Stimulated activated CD8-positive, alpha-beta memory T cell treated with anti-CD3 and anti-CD28 coated beads, Interleukin-12 subunit alpha, Interleukin-12 subunit beta, amount 100 ng/mL, for 24 hours (primary cell): Measurements from ENCODE around the gene ECI2.
"Not testable (repeated sequence)": the region's sequence is repeated elsewhere in the genome, so short reads cannot be mapped to it uniquely, and the experiment has no call there.

Experiments used
- DNase-seq: peaks from one replicate; pipeline ENCODE4 v3.0.0-alpha.2; 2020; ENCODE audit errors: extremely low read depth

ECI2 gene

DNA sequence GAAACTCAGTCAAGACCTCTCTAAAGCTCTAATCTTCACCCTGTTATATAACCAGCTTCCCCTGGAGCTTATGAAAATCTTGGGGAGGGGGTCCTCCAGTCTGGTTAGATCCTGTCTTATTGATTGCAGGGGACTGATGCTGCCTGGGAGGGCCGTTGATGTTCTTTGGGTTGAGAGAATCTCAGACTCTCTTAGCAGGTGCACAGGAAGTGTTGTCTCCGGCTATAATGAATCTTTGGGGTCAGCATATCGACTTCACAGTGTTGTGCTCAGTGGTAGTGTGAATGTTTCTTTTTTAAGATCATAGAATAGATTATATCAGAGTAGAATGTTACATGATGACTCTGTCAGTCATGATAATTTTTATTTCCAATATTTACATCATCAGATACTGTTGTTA, 2.8 kb upstream of the ECI2 start:
- DNase-seq: no peak

DNA sequence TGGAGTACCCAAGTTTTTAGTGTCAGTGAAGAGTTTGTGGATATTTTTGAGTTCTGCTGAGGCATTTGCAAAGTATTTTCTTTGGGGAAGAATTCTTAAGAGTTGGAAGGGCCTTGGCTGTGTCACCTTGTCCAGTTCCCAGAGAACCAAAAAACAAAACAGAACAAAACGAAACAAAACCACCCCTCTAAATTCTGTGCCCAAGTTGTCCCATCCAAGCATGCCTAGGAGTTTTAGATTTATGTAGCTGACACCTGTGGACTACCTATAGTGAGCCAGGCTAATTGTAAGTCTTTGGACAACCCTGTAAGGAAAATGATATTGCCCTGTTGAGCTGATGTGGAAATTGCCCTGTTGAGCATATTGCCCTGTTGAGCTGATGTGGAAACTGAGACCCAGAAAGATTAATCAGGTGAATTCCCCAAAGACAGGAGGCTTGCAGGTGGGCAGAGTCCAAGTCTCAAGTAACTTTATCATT, 1.0 kb upstream of the ECI2 start:
- no peak for DNase-seq

DNA sequence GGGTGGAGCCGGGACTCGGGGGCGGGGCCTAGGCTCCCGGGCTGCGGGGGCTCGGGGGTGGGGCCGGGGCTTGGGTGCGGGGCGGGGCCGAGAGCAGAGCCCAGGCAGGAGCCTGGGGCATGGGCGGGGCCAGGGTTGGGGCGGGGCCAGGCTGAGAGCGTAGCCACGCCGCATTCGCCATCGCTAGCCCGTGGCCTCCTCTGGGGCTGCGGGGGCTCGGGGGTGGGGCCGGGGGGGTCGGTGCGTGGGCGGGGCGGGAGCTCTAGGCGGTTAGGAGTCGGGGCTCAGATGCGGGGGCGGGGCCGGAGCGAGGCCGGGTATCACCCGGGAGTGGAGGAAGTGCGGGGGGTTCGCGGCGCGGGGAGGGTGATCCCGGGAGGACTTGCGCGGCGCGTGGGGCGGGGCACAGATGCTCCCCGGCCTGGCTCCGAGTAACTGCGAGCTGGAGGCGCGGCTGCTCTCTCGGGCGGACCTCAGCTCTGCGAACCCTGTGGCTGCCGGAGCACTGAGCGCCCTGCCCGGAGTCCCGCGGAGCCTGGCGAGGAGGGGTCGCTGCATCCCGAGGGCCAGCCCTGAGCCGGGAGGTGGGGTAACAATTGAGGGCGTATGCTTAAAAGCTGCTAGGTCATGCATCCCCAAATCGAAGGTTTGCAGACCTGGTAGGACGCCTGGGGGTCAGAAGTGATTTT, 434 bp upstream of the ECI2 start:
- peak; percentile 92 for DNase-seq

DNA sequence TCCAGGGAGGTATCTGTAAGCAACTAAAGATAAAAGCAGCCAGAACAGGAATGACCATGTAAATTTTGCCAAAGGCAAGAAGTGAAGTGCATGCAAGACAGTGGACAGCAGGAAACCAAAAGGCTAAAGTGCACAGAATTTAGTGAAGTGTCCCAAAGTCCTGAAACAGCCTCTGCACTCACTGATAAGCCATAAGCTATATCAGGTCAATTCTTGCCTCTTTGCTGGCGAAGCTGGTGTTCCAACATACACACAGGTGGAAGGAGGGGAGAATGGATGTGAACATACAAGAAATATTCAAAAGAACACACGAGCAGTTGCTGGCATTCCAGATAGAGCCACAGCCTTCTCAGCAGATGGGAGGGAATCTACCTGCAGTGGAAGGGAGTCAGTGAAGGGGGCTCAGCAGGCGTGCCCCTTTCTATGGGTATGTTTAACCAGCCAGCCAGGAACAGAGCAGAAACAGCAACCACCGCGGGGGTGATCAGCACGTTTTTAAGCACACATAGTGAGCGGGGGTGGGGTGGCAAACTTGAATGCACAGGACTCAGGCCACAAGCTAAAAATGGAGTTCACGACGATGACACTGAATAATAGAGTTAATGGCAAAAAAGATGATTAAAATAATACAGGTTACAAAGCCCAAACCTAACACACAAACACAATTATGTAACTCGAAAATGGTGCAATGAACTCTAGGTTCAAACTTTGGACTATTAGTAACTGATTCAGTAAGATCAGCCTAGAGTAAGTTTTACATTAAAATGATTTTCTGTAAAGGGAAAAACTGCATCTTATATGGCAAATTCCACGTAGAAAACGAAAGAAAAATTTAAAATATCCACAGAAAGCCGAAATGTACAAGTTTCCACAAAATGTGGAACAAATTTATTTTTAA, 1.2 kb downstream of the ECI2 start:
- DNase-seq: no peak

DNA sequence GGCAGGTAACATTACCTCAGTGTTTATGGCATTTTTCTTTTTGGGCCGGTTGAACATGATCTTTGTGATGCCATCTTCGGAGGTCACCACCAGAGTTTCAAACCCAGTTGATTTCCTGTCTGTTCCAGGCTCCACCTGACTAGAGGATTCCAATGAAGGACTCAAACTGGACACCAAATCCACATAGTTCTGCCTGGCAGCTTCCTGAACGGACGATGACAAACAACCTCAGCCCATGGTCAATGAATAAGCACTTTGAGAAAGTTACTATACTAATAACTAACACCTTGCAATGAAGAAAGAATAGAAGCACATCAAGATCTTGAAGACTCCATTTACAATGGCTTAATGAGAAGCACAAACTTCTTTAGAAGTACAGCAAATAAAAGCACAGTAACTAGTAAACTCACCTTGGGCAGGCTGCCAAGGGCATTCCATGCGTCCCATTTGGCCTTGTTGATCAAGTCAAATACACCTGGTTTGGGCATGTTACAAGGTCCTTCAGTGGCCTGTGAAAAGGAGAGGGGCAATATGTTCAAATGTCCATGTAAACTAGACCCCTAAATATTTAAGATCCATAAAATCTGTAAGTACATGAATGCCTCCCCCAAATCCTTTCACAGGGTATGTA, 4.9 kb downstream of the ECI2 start:
- no peak for DNase-seq

DNA sequence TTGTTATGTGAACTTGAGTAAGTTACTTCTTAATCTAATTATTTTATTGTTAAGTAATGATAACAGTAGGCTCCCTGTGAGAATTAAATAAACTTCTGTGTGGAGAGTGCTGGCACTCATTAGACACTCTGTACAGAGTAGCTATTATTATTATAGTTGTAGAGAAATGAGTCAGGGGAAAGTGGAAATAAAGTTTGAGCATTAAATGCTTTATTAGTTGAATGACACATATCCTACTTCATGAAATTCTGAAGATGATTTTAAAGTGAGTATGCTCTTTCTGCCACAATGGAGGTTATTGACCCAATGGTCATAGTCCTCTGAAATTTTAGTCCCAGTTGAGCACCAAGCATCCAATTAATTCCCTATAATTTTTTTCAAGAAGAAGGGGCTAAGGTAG, 5.9 kb downstream of the ECI2 start:
- no peak for DNase-seq

DNA sequence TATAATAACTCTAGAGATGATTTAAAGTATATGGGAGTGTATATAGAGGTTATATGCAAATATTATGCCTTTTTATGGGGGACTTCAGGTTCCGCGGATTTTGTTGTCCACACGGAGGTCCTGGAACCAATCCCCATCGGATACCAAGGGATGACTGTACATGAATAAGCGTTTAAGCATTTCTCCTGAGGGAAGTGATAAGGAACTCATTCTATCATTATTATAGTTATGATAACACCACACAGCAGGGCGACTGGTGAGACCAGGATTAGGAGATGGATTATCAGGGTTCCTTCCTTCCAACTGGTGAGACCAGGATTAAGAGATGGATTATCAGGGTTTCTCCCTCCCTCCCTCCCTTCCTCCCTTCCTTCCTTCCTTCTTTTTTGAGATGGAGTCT, 6.6 kb downstream of the ECI2 start:
- DNase-seq: no peak

DNA sequence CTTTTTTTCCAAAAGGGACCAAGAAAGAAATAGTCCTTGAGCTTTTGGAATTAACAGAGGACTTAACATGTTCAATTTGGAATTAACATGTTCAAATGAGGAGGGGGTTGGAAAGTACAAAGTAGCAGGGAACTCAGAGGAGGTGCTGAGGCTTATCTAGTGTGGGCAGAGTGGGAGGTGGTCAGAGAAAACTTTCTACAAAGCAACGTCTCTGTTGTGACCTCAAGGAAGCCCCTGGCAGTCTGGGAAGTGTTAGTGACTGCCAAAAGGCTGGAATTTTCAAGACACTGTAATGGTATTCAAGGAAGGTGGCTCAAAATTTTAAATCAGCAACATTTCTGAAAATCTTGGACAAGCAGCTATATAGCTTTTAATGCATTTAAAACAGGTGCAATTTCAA, 7.3 kb downstream of the ECI2 start:
- no peak for DNase-seq

DNA sequence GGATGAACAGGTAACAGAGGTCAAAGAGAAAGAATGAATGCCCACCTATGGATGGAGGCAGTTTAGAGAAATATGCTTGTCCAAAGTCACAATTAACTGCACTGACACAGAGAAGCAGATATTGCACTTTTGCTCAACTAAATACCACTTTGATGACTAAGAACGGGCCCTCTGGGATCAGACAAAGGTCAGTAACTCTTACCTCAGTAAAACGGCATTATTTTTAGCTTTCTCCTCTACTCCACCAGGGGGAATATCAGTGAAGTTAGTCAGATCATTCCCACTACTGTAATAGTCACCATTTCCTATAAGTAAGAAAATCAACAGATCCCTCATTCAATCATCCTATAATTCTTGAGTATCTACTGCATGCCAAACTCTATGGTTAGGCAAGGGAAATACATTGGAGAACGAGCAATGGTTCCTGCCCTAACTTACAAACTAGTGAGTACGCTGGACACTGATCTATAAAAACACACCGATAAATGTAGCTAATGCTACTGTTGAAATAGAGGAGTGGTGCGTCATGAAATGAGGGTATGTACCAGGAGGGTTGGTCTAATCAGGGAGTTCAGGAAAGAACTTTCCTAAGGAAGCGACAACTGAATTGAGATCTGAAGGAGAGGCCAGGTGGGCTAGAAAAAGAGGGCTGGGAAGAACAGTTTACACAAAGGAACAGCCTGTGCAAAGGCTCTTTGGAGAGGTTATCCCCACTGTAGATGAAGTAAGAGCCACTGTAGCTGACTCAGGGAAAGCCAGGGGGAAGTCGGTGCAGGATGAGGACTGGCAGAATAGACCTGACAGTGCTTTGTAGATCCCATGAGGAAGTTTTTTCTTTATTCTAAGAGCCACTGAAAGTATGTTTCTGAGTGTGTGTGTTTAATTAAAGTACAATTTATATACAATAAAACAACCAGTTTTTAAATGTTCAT, 9.2 kb downstream of the ECI2 start:
- DNase-seq: no peak

DNA sequence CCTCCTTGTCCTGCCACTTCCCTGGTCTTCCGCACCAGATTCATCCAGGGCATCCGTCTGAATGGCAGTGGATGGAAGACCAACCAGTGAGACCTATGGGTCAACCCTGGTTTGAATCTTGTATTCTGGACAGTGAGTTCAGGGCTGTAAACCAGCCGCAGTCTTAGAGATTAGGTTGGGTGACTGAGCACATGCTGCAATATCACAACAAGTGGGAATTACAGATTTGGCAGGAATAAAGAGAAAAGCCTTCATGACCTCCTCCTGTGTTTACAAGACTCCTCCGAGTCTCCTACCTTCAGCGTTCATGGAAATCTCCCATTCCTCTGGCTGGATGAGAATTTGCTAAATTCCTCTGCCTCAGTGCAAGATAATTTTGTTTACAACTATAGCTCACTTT, 9.9 kb downstream of the ECI2 start:
- no peak for DNase-seq

DNA sequence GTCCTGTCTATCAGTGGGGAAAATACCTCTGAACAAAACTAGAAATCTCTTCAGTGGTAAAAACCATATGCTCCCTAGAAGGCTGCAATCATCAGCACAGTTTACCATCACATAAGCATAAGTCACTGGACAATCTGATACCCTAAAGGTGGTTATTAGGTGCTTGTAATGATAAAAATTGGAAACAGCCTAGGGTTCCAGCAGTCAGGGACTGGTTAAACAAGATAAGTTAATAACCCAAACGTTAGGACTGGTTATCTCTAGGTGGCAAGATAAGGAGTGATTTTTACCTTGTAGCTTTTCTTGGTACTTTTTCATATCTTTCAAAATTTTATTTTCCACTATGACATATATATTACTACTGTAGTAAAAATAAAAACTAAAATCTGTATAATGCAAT, 11.0 kb downstream of the ECI2 start:
- DNase-seq: no peak

DNA sequence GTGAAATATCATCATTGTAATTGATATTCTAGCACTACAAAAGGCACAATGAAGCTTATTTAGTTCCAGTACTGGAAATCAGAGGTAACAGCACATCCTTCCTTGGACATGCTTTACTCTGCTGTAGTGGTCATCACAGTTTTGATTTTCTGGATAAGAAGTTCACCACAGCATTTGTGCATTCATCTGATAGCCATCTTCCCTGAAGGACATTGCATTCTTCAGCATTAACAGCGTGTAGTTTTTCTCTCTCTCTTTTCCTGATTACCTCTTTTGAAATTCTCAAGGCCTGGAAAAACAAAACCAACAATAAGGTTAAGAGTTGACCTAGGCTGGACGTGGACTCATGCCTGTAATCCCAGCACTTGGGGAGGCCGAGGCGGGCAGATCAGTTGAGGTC, 19.6 kb downstream of the ECI2 start:
- DNase-seq: no peak

DNA sequence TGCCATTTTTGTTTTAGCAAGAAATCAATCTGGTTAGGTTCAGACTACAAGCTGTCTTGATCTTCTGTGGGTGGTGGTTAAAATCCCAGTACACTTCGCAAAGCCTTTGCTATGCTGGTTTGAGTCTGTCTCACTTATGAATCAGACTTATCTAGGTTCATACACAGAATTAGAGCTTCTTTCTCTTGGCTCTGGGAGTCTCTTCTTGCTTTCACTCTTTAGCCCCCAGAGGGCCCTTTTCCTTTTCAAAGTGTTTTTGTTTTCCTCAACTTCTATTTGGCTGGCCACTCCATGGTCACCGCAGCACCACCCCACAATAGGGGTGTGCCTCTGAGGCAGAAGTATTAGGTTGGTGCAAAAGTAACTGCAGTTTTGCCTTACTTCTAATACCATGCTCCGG, 21.3 kb downstream of the ECI2 start:
- no peak for DNase-seq

DNA sequence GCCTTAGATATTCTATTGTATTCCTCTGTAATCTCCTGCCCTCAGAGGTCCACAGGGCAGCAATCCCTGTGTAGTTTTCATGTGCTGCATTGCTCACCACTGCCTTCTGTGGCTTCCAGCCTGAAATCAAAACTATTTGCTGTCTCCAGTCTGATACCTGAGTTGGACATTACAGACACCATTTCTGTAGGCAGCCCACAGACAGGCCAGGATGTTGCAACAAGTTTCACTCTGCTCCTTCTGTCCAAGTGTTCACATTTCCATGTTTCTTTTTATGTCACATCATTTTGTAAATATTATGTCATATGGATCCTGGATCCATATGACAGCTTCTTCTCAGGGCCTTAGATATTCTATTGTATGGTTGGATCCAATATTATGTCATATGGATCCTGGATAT, 21.7 kb downstream of the ECI2 start:
- DNase-seq: no peak

DNA sequence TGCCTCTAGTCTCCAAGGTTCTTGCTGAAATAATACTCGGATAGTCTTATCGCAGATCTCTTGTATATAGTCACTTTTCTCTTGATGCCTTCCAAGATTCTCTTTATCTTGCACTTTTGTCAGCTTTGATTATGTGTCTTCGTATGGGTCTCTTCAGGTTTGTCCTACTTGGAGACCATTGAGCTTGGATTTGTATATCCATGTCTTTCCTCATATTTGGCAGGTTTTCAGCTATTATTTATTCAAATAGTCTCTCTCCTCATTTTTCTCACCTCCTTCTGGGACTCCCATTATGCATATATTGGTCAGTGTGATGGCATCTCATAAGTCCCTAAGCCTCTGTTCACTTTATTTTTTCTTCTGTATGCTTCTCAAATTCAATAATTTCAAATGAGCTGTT, 23.0 kb downstream of the ECI2 start:
- DNase-seq: no peak

DNA sequence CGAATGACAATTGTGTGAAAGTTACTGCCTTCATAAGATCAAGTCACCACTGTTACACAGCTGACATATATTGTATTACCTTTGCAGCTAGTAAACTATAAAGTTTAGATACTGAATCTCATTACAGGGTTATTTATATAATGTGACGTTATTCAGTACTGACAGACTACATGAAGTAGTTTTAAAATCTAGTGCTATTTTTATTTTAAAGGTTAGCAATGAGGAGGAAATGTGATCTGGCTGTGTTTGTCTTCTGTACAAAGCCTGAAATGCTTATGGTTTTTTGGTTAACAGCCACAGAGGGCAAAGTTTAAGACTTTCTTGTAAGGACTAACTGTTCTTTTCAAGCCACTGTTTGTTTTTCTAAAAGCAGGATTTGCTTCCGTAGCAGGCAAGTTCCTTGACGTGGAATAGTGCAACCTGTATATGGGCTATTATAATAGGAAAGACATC, 26.0 kb downstream of the ECI2 start:
- DNase-seq: not testable (repeated sequence)

DNA sequence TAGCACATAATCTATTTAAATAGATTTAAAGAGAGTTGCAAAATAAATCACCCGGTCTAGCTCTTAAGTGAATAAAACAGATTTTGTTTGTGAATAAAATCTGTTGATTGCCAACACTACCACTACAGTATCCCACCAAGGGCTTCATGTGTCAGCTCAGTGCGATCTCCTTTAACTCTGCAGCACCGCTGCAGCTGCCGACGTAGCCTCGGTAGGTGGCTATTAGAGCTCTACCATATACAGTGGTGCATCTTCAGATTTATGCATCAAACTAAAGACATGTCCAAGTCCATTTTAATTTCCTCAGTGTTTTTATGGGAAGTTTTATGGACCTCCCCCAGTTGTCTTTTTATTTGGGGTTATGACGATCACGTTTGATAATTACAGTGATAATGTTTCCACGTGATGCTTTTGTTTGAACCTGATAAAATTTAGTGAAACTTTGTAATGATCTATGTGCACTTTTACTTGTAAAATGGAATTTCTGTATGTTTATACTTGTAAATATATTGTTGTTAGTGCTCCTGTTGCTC, 26.7 kb downstream of the ECI2 start:
- no peak for DNase-seq

DNA sequence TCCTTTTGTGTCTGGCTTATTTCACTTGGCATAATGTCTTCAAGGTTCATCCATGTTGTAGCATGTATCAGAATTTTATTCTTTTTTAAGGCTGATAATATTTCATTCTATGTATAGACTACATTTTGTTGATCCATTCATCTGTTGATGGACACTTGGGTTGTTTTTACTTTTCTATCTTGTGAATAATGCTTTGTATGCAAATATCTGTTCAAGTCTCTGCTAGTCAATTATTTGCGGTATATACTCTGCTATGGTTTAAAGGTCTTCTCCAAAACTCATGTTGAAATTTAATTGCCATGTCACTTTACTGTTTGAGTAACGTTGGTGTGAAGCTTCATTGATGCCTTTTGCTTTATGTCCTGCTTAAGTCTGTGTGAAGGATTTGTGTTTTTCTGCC, 27.5 kb downstream of the ECI2 start:
- no peak for DNase-seq

DNA sequence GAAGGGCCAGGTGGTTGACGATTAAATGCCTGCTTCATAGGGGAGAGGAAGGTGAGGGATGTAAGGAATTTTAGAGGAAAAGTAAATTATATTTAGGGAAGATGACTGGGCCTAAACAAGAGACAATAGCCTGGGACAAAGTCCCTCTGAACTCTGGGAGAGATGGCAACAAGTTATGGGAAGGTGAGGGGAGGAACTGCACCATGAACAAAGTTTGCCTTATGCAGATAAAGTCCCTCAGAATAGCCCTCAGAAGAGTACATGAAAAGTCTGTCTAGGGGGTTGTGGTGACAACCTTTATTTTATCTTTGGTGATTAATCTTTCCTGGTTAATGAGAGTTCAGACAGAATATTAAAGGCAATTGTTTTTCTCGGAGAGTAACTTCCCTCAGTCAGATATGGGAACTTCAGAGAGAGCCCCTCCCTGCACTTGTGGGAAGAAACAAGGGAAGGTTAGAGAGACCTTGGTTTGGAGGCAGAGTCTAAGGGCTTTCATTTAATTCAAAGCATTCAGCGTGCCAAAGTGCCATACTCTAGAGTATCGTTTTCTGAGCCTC, 29.3 kb downstream of the ECI2 start:
- DNase-seq: no peak

DNA sequence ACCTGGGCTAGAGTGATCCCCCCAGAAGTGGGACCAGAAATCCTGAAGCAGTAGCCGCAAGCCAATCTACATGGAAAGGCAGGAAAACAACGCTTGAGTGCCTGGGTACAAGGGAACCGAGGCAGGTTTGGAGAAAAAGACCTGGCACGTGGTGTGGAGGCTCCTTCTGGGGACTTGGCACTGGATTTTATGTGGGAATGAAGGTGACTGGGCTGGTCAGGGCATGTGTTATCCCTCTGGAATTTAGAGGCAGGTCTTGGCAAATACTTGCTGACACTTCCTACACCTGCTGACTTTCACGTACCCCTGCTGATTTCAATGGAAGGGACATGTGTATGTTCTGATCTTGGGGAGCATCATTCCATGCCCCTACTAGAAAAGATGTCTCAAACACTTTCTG, 31.4 kb downstream of the ECI2 start:
- DNase-seq: no peak

DNA sequence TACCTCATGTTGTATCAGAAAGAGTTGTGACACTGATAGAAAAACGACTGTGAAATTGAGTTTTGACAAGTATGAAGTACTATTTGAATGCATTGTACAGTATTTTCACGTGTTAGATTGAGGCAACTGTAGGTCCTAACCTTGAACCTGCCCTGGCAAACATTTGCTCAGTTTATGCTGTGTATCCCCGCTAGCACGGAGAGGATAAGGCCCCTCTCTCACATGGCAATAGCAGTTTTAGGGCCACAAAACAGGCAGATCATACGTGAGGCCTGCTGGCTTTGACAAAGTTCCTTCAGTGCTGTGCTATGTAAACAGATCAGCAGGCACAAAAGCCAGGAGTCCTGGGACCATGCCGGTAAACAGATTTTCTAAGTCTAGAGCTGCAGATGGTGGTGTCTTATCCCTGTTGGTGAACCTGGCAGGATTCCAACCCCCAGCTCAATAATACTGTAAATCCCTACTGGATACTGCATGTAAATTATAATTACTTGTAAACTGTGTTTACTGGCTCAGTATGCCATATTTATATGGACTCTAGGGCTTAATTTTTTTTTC, 32.6 kb downstream of the ECI2 start:
- no peak for DNase-seq
